AG09309 (cell line): ENCODE results near the gene OR5B21.
A peak's percentile ranks its signal among the peaks of the same experiment; 100 is the strongest.

Source experiments
- DNase-seq: peaks from one replicate; pipeline ENCODE4 v3.0.0-alpha.2; 2010; ENCODE audit warnings: low read depth
- H3K4me3 ChIP-seq: 2 replicates; pipeline ENCODE4 v1.5.1; 2011; ENCODE audit warnings: mild to moderate bottlenecking, low read depth, low read length, moderate library complexity; ENCODE audit not compliant: control insufficient read depth
- CTCF ChIP-seq: IDR thresholded peaks from 2 replicates; pipeline ENCODE4 v1.5.1; 2011; ENCODE audit warnings: mild to moderate bottlenecking, low read depth, low read length, inconsistent platforms; ENCODE audit not compliant: insufficient read depth, control insufficient read depth; ENCODE audit errors: missing control alignments

OR5B21 gene

GRCh38 chr11:58497951-58498350, 10.0 kb downstream of the OR5B21 start:
- H3K4me3 ChIP-seq = no peak overlapping the region
- no peak for TF ChIP-seq CTCF
- no peak for DNase-seq

- no peak for DNase-seq
- no peak for TF ChIP-seq CTCF
These were observed 12.0 kb downstream of the OR5B21 start for GRCh38 chr11:58495906-58496305.

GRCh38 chr11:58494101-58494500, 13.8 kb downstream of the OR5B21 start:
- TF ChIP-seq CTCF = no peak
- no peak overlapping the region for H3K4me3 ChIP-seq
- DNase-seq = peak; percentile 14

More at GRCh38 chr11:58495906-58496305, 12.0 kb downstream of the OR5B21 start:
- no peak overlapping the region for H3K4me3 ChIP-seq

- DNase-seq = no peak
- TF ChIP-seq CTCF = no peak
- H3K4me3 ChIP-seq = no peak overlapping the region
These were observed 14.2 kb downstream of the OR5B21 start for GRCh38 chr11:58493676-58494075.

- TF ChIP-seq CTCF = no peak
- no peak overlapping the region for H3K4me3 ChIP-seq
- DNase-seq = no peak
These were observed 17.1 kb downstream of the OR5B21 start for GRCh38 chr11:58490827-58491226.

- no peak for TF ChIP-seq CTCF
- no peak overlapping the region for H3K4me3 ChIP-seq
- no peak for DNase-seq
These were observed 20.7 kb downstream of the OR5B21 start for GRCh38 chr11:58487170-58487569.

GRCh38 chr11:58485961-58486360, 21.9 kb downstream of the OR5B21 start:
- no peak overlapping the region for H3K4me3 ChIP-seq
- no peak for DNase-seq
- no peak for TF ChIP-seq CTCF
